IMR-90 (cell line): Measurements from ENCODE around the gene STK36. TPM values are rescaled to one million over a fixed set of nuclear protein-coding genes. Genes with fewer than 3 reads are reported as not detected.

Source experiments
- ATAC-seq: fragments of 200-7000 bp; cut with Tn5 transposase; 2 replicates; pipeline ENCODE4 v1.9.1; 2020; ENCODE audit warnings: low read depth, mild to moderate bottlenecking, moderate library complexity
- BruUV-seq: library from RNA; stranded (reverse); fragments of 400-500 nt; replicated peaks from 2 replicates; lab custom pipeline; 2021; lab: Mats Ljungman, UMichigan
- CTCF ChIA-PET: fragments of 300-600 bp; formaldehyde crosslinking; extraction: SDS; loops from one replicate; lab custom pipeline; 2021; ENCODE audit warnings: antibody characterized with exemption; lab: Yijun Ruan, JAX
- POLR2A ChIA-PET: fragments of 300-600 bp; sonication (Branson Sonifier 250); formaldehyde crosslinking; loops from one replicate; lab custom pipeline; 2022; ENCODE audit warnings: antibody characterized with exemption; ENCODE audit not compliant: unreplicated experiment; lab: Charles Lee
- DNase-seq: peaks from one replicate; pipeline ENCODE4 v3.0.0; 2013
- H2AFZ ChIP-seq: replicated peaks from 2 replicates; pipeline ENCODE3; 2013; ENCODE audit warnings: low read length, mild to moderate bottlenecking; ENCODE audit not compliant: poor library complexity
- H2AK5ac ChIP-seq: 2 replicates; pipeline ENCODE4 v1.6.1; 2013; ENCODE audit warnings: low read depth, low read length, inconsistent platforms
- H2AK9ac ChIP-seq: replicated peaks from 2 replicates; pipeline ENCODE3; 2013; ENCODE audit warnings: mild to moderate bottlenecking, low read depth, low read length, moderate library complexity; ENCODE audit not compliant: poor library complexity
- H2BK120ac ChIP-seq: 2 replicates; pipeline ENCODE4 v1.6.1; 2013; ENCODE audit warnings: low read depth, low read length, inconsistent platforms
- H2BK15ac ChIP-seq: 3 replicates; pipeline ENCODE4 v1.6.1; 2013; ENCODE audit warnings: low read depth, low read length, inconsistent platforms
- H2BK20ac ChIP-seq: 2 replicates; pipeline ENCODE4 v1.6.1; 2013; ENCODE audit warnings: low read depth, mild to moderate bottlenecking, inconsistent platforms, low read length, moderate library complexity
- H2BK5ac ChIP-seq: 2 replicates; pipeline ENCODE4 v1.6.1; 2013; ENCODE audit warnings: mild to moderate bottlenecking, low read depth, low read length, inconsistent platforms; ENCODE audit not compliant: poor library complexity, severe bottlenecking
- H3K14ac ChIP-seq: replicated peaks from 2 replicates; pipeline ENCODE4 v1.6.1; 2013; ENCODE audit warnings: low read depth, low read length, inconsistent platforms
- H3K18ac ChIP-seq: 2 replicates; pipeline ENCODE4 v1.6.1; 2013; ENCODE audit warnings: low read depth, low read length, control low read depth
- H3K23ac ChIP-seq: 2 replicates; pipeline ENCODE4 v1.6.1; 2013; ENCODE audit warnings: low read depth, low read length, inconsistent platforms
- H3K27ac ChIP-seq: 2 replicates; pipeline ENCODE4 v1.5.1; 2013; ENCODE audit warnings: mild to moderate bottlenecking, control low read depth, low read length; ENCODE audit not compliant: insufficient read depth
- H3K27me3 ChIP-seq: 2 replicates; pipeline ENCODE4 v1.6.1; 2013; ENCODE audit warnings: low read length; ENCODE audit not compliant: control insufficient read depth, insufficient read depth
- H3K36me3 ChIP-seq: 2 replicates; pipeline ENCODE4 v1.6.1; 2013; ENCODE audit warnings: low read length, mixed read lengths; ENCODE audit not compliant: control insufficient read depth, insufficient read depth
- H3K4ac ChIP-seq: 2 replicates; pipeline ENCODE4 v1.6.1; 2013; ENCODE audit warnings: low read depth, low read length, inconsistent platforms
- H3K4me1 ChIP-seq: 2 replicates; pipeline ENCODE4 v1.6.1; 2013; ENCODE audit warnings: low read length, mixed read lengths; ENCODE audit not compliant: control insufficient read depth, insufficient read depth
- H3K4me2 ChIP-seq: 2 replicates; pipeline ENCODE4 v1.6.1; 2013; ENCODE audit warnings: low read depth, mild to moderate bottlenecking, control low read depth, low read length, moderate library complexity
- H3K4me3 ChIP-seq: 2 replicates; pipeline ENCODE4 v1.5.1; 2013; ENCODE audit warnings: low read depth, mild to moderate bottlenecking, control low read depth, low read length, moderate library complexity; ENCODE audit not compliant: insufficient read depth
- H3K56ac ChIP-seq: 2 replicates; pipeline ENCODE4 v1.6.1; 2013; ENCODE audit warnings: low read length, inconsistent platforms; ENCODE audit not compliant: insufficient read depth; ENCODE audit errors: extremely low read depth
- H3K79me1 ChIP-seq, 2 experiments: 2 replicates each; pipeline ENCODE4 v1.6.1; 2013; ENCODE audit warnings: low read length in 2 of 2, inconsistent platforms in 1 of 2, low read depth in 1 of 2
- H3K9ac ChIP-seq: 2 replicates; pipeline ENCODE4 v1.6.1; 2013; ENCODE audit warnings: low read depth, low read length, control low read depth
- H3K9me1 ChIP-seq: 2 replicates; pipeline ENCODE4 v1.6.1; 2013; ENCODE audit warnings: low read length, inconsistent platforms; ENCODE audit not compliant: insufficient read depth
- H3K9me3 ChIP-seq: 2 replicates; pipeline ENCODE4 v1.6.1; 2013; ENCODE audit warnings: low read length; ENCODE audit not compliant: control insufficient read depth, insufficient read depth
- H4K20me1 ChIP-seq: 2 replicates; pipeline ENCODE4 v1.6.1; 2013; ENCODE audit warnings: low read length, inconsistent platforms; ENCODE audit not compliant: insufficient read depth
- H4K5ac ChIP-seq: 2 replicates; pipeline ENCODE4 v1.6.1; 2013; ENCODE audit warnings: mild to moderate bottlenecking, low read depth, low read length, control low read depth
- H4K8ac ChIP-seq, 2 experiments: 2 replicates each; pipeline ENCODE4 v1.6.1; 2013; ENCODE audit warnings: low read depth in 2 of 2, low read length in 2 of 2, control low read depth in 1 of 2, inconsistent platforms in 1 of 2
- H4K91ac ChIP-seq: 2 replicates; pipeline ENCODE4 v1.6.1; 2013; ENCODE audit warnings: low read depth, low read length, inconsistent platforms; ENCODE audit not compliant: insufficient read depth
- BHLHE40 ChIP-seq: fragments of 150-350 bp; IDR thresholded peaks from 2 replicates; pipeline ENCODE4 v1.6.1; 2016; ENCODE audit warnings: mild to moderate bottlenecking, low read depth, low read length
- CEBPB ChIP-seq: IDR thresholded peaks from 2 replicates; pipeline ENCODE4 v1.6.1; 2012; ENCODE audit warnings: low read depth, low read length, improper control_type of control experiment
- MAFK ChIP-seq: IDR thresholded peaks from 2 replicates; pipeline ENCODE4 v1.6.1; 2012; ENCODE audit warnings: low read depth, low read length, improper control_type of control experiment
- MAZ ChIP-seq: IDR thresholded peaks from 2 replicates; pipeline ENCODE4 v1.6.1; 2012; ENCODE audit warnings: low read depth, mild to moderate bottlenecking, low read length, improper control_type of control experiment, moderate library complexity, borderline replicate concordance
- MXI1 ChIP-seq: IDR thresholded peaks from 2 replicates; pipeline ENCODE4 v1.6.1; 2012; ENCODE audit warnings: low read depth, mild to moderate bottlenecking, low read length, moderate library complexity, borderline replicate concordance
- NFE2L2 ChIP-seq: fragments of 150-350 bp; IDR thresholded peaks from 2 replicates; pipeline ENCODE4 v1.6.1; 2016; ENCODE audit warnings: low read depth, mild to moderate bottlenecking, low read length
- POLR2A ChIP-seq: IDR thresholded peaks from 2 replicates; pipeline ENCODE4 v1.6.1; 2012; ENCODE audit warnings: mild to moderate bottlenecking, low read depth, low read length
- RAD21 ChIP-seq: IDR thresholded peaks from 2 replicates; pipeline ENCODE4 v1.6.1; 2012; ENCODE audit warnings: low read length, improper control_type of control experiment
- RCOR1 ChIP-seq: IDR thresholded peaks from 2 replicates; pipeline ENCODE4 v1.6.1; 2012; ENCODE audit warnings: mild to moderate bottlenecking, low read length, improper control_type of control experiment; ENCODE audit not compliant: insufficient replicate concordance
- SMC3 ChIP-seq: fragments of 150-350 bp; IDR thresholded peaks from 2 replicates; pipeline ENCODE4 v1.6.1; 2016; ENCODE audit warnings: low read depth, mild to moderate bottlenecking, antibody characterized with exemption, low read length, moderate library complexity
- WGBS, 2 experiments: methylation state at CpG; one replicate each; pipeline versions ENCODE4 v1.1.5 to v1.1.7; 2013; ENCODE audit warnings: missing lambda C conversion rate in 2 of 2; ENCODE audit not compliant: insufficient read length in 1 of 2; ENCODE audit errors: extremely low coverage in 2 of 2; 5-methylcytosine and 5-hydroxymethylcytosine counted together
- dilution Hi-C: fragments of 300-500 bp; cut with HindIII; formaldehyde crosslinking; loops from one replicate; pipeline ENCODE4 v1.14.3; 2018; ENCODE audit warnings: low sequenced_read_pairs; ENCODE audit not compliant: unreplicated experiment
- in situ Hi-C: fragments of 300-500 bp; cut with MboI; formaldehyde crosslinking; loops from 3 replicates; pipeline ENCODE4 v1.14.3; 2019; ENCODE audit warnings: low sequenced_read_pairs, inconsistent platforms, mixed read lengths
- intact Hi-C: fragments of 100-400 bp; cut with micrococcal nuclease; formaldehyde crosslinking; loops from 2 replicates; pipeline ENCODE4 v1.10.0; 2022
- polyA plus RNA-seq, 3 experiments: library from polyadenylated mRNA; depleted of rRNA; stranded (reverse); fragments of >200 nt; gene quantifications; 2 replicates each; pipeline ENCODE4 v1.2.3, GENCODE V29; 2012; ENCODE audit warnings: low replicate concordance in 1 of 3
- total RNA-seq: library from RNA; depleted of rRNA; stranded (reverse); fragments of >200 nt; gene quantifications from 2 replicates; pipeline ENCODE4 v1.2.3, GENCODE V29; 2012
- TF ChIP-seq, protein P1 (sequence below): fragments of 150-350 bp; IDR thresholded peaks from 2 replicates; pipeline ENCODE4 v1.6.1; 2016; ENCODE audit warnings: low read depth, mild to moderate bottlenecking, low read length, moderate library complexity, borderline replicate concordance
- TF ChIP-seq, protein P2 (sequence below): conservative IDR thresholded peaks from 2 replicates; pipeline ENCODE4 v1.5.1; 2012; ENCODE audit warnings: mild to moderate bottlenecking, low read depth, low read length, improper control_type of control experiment

Gene STK36
- total and polyA plus RNA-seq, 2 of the 4 experiments (the other 2 are of a cell fraction), result 17.6 to 44.5 TPM

- H4K20me1 ChIP-seq, result no peaks in the 10 kb centered on the region
- POLR2A ChIA-PET, result no interaction called here
Observed at GRCh38 chr2:218722876-218723785, 51.2 kb downstream of the STK36 start.

More at GRCh38 chr2:218722876-218723785, 51.2 kb downstream of the STK36 start:
- Histone ChIP-seq H3K9me1 (peaks cover 9% of the 10 kb centered on the region; the same call in 1 of the 2 replicates), H2AK5ac (no peak overlapping the region), H3K27ac (no peak overlapping the region), H3K9ac (no peak overlapping the region), H3K56ac (no peak overlapping the region), H3K9me3 (peaks cover 5% of the 10 kb centered on the region), H3K36me3 (peaks cover 1% of the 10 kb centered on the region; the same call in 1 of the 2 replicates), H3K23ac (no peak overlapping the region), H3K27me3 (no peaks in the 10 kb centered on the region), H3K4me1 (peaks cover 7% of the 10 kb centered on the region), H2AK9ac (no peak overlapping the region), H3K79me1 (peaks cover 34 to 64% of the 10 kb centered on the region in 2 experiments), H3K14ac (no peak overlapping the region), H3K4me3 (no peak overlapping the region), H4K8ac (no peak overlapping the region; a peak in 1 of 4 replicates), H4K5ac (no peak overlapping the region), H3K4me2 (no peak overlapping the region), H2BK15ac (no peak overlapping the region), H2BK20ac (no peak overlapping the region), H2AFZ (no peak overlapping the region), H2BK120ac (no peak overlapping the region), H2BK5ac (no peak overlapping the region), H4K91ac (no peak overlapping the region), H3K4ac (no peak overlapping the region), H3K18ac (no peak overlapping the region)
- BruUV-seq, result no TSS peak
- intact Hi-C loops (no loop called here), in situ Hi-C loops (no loop called here), dilution Hi-C loops (no loop called here)
- CTCF ChIA-PET, result interaction anchor here (0.7 to 1.6 kb wide), 4 partner anchors 12 to 130 kb away, joined by 3 to 7 read pairs (median 4); no protein-coding TSS in a partner anchor
- ATAC-seq (peak; percentile 27; the same call in 1 of the 2 replicates), DNase-seq (no peak)
- WGBS, 2 experiments, result 80% methylated on average over 1 of the region's 1 CpG; no CpG with 5 or more reads in 1 of the 2 experiments
- TF ChIP-seq MAFK, result no peak
- no peak for TF ChIP-seq CEBPB
- no peak for TF ChIP-seq MAZ
- TF ChIP-seq MXI1, result no peak
- no peak for TF ChIP-seq RAD21
- no peak for TF ChIP-seq POLR2A
- no peak for TF ChIP-seq SMC3
- no peak for TF ChIP-seq BHLHE40
- TF ChIP-seq, protein P1, sequence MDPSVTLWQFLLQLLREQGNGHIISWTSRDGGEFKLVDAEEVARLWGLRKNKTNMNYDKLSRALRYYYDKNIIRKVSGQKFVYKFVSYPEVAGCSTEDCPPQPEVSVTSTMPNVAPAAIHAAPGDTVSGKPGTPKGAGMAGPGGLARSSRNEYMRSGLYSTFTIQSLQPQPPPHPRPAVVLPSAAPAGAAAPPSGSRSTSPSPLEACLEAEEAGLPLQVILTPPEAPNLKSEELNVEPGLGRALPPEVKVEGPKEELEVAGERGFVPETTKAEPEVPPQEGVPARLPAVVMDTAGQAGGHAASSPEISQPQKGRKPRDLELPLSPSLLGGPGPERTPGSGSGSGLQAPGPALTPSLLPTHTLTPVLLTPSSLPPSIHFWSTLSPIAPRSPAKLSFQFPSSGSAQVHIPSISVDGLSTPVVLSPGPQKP, result no peak
- no peak for TF ChIP-seq NFE2L2
- no peak for TF ChIP-seq RCOR1
- TF ChIP-seq, protein P2, sequence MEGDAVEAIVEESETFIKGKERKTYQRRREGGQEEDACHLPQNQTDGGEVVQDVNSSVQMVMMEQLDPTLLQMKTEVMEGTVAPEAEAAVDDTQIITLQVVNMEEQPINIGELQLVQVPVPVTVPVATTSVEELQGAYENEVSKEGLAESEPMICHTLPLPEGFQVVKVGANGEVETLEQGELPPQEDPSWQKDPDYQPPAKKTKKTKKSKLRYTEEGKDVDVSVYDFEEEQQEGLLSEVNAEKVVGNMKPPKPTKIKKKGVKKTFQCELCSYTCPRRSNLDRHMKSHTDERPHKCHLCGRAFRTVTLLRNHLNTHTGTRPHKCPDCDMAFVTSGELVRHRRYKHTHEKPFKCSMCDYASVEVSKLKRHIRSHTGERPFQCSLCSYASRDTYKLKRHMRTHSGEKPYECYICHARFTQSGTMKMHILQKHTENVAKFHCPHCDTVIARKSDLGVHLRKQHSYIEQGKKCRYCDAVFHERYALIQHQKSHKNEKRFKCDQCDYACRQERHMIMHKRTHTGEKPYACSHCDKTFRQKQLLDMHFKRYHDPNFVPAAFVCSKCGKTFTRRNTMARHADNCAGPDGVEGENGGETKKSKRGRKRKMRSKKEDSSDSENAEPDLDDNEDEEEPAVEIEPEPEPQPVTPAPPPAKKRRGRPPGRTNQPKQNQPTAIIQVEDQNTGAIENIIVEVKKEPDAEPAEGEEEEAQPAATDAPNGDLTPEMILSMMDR, result no peak
